GM20000 (cell line): ENCODE data around the gene KDM6A.

Source experiments
- DNase-seq: peaks from one replicate; pipeline ENCODE4 v3.0.0; 2012; ENCODE audit warnings: low spot score
- TF ChIP-seq, protein P1 (sequence below): IDR thresholded peaks from 2 replicates; pipeline ENCODE4 v1.5.1; 2012; ENCODE audit warnings: mild to moderate bottlenecking, control low read depth; ENCODE audit errors: extremely low read depth, missing control alignments

KDM6A gene

DNA sequence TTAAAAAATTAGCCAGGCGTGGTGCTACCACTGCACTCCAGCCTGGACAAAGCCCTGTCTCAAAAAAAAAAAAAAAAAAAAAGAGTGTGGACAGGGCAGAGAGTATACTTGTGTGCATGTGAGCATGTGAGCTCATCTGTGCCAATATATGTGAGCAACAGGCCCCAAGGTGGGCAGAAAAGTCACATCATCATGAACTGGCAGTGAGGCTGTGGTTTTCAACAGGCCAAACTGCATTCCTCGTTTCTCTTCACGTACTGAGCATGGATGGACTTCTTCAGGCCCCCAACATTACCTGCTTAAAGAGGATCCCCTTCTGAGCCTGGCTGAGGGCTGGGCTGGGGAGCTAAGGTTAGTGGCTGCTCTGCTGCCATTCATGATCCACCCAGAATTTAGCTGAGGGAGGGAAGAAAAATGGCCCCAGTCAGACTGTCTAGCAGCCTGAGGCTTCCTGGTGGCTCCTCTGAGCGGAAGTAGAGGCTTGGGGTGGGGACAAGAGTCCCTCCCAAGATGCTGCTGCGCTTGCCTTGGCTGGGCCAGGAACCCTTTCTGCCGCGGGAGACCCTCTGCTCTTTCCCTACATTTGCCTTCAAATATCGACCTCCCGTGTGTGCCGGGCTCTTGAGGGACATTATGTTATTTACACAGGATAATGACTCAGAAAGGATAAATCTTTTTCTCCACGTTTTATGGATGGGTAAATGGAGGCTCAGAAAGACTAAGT is 272.7 kb downstream of the KDM6A start:
- DNase-seq = no peak
- TF ChIP-seq, protein P1, sequence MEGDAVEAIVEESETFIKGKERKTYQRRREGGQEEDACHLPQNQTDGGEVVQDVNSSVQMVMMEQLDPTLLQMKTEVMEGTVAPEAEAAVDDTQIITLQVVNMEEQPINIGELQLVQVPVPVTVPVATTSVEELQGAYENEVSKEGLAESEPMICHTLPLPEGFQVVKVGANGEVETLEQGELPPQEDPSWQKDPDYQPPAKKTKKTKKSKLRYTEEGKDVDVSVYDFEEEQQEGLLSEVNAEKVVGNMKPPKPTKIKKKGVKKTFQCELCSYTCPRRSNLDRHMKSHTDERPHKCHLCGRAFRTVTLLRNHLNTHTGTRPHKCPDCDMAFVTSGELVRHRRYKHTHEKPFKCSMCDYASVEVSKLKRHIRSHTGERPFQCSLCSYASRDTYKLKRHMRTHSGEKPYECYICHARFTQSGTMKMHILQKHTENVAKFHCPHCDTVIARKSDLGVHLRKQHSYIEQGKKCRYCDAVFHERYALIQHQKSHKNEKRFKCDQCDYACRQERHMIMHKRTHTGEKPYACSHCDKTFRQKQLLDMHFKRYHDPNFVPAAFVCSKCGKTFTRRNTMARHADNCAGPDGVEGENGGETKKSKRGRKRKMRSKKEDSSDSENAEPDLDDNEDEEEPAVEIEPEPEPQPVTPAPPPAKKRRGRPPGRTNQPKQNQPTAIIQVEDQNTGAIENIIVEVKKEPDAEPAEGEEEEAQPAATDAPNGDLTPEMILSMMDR = no peak

DNA sequence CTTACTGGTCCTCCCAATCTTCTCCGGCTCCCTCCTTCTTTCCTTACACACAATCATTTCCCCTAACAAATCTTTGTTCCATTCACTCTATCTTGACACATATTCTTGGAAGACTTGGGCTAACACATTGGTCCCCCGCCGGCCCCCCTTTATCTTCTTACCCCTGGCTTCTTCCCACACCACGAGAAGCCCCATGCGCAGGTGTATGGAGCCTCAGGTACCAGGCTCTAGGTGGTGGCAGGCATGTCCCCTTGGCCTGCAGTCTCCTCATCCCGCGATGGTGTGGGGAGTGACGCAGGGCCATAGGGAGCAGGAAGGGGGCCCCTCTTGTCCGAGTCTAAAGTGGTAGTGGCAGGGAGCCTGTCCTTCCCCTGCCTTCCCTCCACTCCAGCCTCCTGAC is 277.8 kb downstream of the KDM6A start:
- TF ChIP-seq, protein P1 = no peak
- DNase-seq = no peak

DNA sequence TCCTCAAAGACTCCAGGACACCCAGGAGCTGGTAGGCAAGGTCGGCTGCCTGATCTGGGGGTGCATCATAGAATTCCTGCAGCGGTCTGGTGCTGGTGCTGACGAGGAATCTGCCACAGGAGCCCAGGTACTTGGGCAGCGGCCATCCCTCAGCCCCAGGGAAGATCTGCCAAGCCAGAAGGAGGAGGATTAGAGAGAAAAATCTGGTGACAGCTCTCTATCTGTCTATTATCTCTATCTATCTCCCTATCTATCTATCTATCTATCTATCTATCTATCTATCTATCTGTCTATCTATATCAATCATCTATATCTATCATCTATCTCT is 281.0 kb downstream of the KDM6A start:
- DNase-seq = no peak
- TF ChIP-seq, protein P1 = no peak

DNA sequence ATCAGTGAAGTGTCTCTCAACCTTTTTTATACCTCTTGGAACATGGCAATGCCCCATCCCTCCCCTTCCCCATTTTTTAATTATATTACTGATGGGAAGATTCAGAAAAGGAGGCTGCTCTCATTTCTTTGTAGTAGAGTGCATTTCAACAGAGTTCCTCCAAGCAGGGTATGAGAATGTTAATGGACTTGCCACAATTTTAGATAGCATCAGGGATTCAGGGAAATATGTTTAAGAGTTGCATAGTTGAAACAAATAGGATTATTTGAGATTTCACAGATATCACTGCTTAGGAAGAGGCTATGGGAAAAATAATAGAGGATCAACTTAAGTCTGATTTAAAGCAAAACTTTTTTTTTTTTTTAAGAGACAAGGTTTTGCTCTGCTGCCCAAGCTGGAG is 281.5 kb downstream of the KDM6A start:
- no peak for DNase-seq
- TF ChIP-seq, protein P1 = no peak

DNA sequence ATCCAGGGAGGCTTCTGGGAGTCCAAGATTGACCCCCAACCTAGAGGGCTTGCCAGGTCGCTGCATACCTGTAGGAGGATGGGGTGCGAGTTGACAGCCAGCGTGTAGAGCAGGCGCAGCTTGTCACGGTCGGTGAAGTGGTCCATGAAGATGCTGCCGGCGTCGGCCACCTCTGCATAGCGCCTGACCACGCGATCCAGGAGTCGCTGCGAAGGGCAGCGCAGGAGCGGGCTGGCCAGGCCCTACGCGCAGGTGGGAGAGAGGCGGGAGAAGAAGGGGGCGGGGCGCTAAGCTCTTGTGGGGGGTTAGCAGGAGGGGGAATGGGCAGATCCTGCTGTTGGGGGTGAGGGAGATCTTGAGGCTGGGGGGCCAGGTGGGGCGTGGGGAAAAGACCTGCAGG is 284.7 kb downstream of the KDM6A start:
- no peak for DNase-seq

More for the DNA sequence above, 284.7 kb downstream of the KDM6A start:
- TF ChIP-seq, protein P1 = no peak
